OCI-LY3 (cell line): Measurements from ENCODE around the gene IFI27.

Experiments used
- CTCF ChIP-seq: fragments of 200-600, 300-600 bp; sonication (generic); IDR thresholded peaks from 2 replicates; pipeline ENCODE4 v1.5.1; 2014; ENCODE audit warnings: antibody characterized with exemption, low read length, low read depth
- EZH2phosphoT487 ChIP-seq: fragments of 200-600 bp; shearing (Covaris generic); IDR thresholded peaks from 2 replicates; pipeline ENCODE4 v1.6.1; 2018; ENCODE audit warnings: antibody characterized with exemption, mixed run types, low read depth

- no peak for TF ChIP-seq CTCF
- no peak for TF ChIP-seq EZH2phosphoT487
Observed at GRCh38 chr14:94129111-94129757, 18.7 kb downstream of the IFI27 start, which contains the start of gene IFI27L2.
